ENCODE data around the gene IARS2.

DNA sequence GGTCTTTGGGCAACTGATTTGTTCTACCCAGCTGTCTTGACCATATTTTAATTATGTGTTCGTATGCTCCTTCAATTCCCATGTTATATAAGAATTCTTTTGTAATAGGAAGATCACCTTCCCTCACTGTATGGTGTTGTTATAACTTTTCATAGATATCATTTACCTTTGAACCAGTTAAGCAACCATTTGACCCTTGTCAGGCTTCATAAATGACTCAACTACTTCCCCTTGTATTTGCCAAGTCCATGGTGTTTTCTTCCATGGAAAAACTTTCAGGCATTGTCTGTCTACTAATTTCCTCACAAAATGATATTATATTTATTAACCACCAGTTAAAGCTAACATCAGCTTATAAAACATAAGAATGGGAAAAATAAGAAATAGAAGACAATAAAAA is 9.5 kb upstream of the IARS2 start:
- TF ChIP-seq POLR2AphosphoS5 (IDR thresholded peaks at IDR 0.05; ENCODE audit: low read depth, low read length) (no peak), TCF7L2 (IDR thresholded peaks at IDR 0.05; ENCODE audit: low read depth, low read length) (no peak)
- TF ChIP-seq, protein P1, sequence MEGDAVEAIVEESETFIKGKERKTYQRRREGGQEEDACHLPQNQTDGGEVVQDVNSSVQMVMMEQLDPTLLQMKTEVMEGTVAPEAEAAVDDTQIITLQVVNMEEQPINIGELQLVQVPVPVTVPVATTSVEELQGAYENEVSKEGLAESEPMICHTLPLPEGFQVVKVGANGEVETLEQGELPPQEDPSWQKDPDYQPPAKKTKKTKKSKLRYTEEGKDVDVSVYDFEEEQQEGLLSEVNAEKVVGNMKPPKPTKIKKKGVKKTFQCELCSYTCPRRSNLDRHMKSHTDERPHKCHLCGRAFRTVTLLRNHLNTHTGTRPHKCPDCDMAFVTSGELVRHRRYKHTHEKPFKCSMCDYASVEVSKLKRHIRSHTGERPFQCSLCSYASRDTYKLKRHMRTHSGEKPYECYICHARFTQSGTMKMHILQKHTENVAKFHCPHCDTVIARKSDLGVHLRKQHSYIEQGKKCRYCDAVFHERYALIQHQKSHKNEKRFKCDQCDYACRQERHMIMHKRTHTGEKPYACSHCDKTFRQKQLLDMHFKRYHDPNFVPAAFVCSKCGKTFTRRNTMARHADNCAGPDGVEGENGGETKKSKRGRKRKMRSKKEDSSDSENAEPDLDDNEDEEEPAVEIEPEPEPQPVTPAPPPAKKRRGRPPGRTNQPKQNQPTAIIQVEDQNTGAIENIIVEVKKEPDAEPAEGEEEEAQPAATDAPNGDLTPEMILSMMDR (IDR thresholded peaks at IDR 0.05): no peak
- TF ChIP-seq, protein P2, sequence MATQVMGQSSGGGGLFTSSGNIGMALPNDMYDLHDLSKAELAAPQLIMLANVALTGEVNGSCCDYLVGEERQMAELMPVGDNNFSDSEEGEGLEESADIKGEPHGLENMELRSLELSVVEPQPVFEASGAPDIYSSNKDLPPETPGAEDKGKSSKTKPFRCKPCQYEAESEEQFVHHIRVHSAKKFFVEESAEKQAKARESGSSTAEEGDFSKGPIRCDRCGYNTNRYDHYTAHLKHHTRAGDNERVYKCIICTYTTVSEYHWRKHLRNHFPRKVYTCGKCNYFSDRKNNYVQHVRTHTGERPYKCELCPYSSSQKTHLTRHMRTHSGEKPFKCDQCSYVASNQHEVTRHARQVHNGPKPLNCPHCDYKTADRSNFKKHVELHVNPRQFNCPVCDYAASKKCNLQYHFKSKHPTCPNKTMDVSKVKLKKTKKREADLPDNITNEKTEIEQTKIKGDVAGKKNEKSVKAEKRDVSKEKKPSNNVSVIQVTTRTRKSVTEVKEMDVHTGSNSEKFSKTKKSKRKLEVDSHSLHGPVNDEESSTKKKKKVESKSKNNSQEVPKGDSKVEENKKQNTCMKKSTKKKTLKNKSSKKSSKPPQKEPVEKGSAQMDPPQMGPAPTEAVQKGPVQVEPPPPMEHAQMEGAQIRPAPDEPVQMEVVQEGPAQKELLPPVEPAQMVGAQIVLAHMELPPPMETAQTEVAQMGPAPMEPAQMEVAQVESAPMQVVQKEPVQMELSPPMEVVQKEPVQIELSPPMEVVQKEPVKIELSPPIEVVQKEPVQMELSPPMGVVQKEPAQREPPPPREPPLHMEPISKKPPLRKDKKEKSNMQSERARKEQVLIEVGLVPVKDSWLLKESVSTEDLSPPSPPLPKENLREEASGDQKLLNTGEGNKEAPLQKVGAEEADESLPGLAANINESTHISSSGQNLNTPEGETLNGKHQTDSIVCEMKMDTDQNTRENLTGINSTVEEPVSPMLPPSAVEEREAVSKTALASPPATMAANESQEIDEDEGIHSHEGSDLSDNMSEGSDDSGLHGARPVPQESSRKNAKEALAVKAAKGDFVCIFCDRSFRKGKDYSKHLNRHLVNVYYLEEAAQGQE (IDR thresholded peaks at IDR 0.05; ENCODE audit: insufficient read depth in 1 of 2, low read depth in 2 of 2, low read length in 1 of 2): no peak

All from Panc1 (cell line).